Subcutaneous preadipocyte (primary cell): ENCODE measurements around the gene IL6. TPM values are rescaled to one million over a fixed set of nuclear protein-coding genes. Genes with fewer than 3 reads are reported as not detected.

ENCODE experiments used
- total RNA-seq: library from RNA; depleted of rRNA; stranded (reverse); fragments of >200 nt; gene quantifications from 2 replicates; pipeline ENCODE4 v1.2.3, GENCODE V29; 2012

Gene IL6
- 1.1 and 1.2 TPM in 2 replicates for total RNA-seq

DNA sequence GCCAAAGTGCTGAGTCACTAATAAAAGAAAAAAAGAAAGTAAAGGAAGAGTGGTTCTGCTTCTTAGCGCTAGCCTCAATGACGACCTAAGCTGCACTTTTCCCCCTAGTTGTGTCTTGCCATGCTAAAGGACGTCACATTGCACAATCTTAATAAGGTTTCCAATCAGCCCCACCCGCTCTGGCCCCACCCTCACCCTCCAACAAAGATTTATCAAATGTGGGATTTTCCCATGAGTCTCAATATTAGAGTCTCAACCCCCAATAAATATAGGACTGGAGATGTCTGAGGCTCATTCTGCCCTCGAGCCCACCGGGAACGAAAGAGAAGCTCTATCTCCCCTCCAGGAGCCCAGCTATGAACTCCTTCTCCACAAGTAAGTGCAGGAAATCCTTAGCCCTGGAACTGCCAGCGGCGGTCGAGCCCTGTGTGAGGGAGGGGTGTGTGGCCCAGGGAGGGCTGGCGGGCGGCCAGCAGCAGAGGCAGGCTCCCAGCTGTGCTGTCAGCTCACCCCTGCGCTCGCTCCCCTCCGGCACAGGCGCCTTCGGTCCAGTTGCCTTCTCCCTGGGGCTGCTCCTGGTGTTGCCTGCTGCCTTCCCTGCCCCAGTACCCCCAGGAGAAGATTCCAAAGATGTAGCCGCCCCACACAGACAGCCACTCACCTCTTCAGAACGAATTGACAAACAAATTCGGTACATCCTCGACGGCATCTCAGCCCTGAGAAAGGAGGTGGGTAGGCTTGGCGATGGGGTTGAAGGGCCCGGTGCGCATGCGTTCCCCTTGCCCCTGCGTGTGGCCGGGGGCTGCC, at the start of gene IL6:
TSS of gene IL6 (plus strand) at position 294 of the 807 bp plus-strand sequence. CDS start at position 357, 63 bp downstream.

Other genes with a start within 250 kb of the IL6 start
- gene STEAP1B, start 227.0 kb upstream of the IL6 start, total RNA-seq, result 22.8 and 52.0 TPM in 2 replicates
- gene TOMM7, start 95.6 kb downstream of the IL6 start, total RNA-seq, result 96.0 and 209 TPM in 2 replicates